ENCODE data around the gene GNA14.

GNA14 gene

DNA sequence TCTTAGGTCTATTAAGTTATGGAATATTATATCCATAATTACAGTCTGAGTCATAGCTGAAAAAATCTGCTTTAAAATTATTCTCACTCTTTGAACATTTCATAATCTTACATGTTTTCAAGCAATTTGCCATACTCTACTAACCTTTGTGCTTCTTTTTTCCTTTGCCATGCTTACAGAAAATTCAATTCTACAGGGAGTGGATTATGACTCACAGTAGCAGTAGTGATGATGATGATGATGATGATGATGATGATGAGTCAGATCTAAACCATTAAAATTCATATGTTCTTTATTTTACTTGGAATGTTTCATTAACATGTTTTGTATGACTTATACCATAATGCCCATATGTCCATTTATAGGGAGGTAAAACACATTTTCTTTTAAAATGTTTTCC, 263.7 kb downstream of the GNA14 start:
- H3K27me3 ChIP-seq (ENCODE audit: low read depth, low read length), result no peaks in the 10 kb centered on the region

GRCh38 chr9:77375956-77376532, 272.1 kb downstream of the GNA14 start:
- Histone ChIP-seq H3K4me3 (ENCODE audit: low read depth in 1 of 2, low read length in 2 of 2) (no peak overlapping the region), H3K4me1 (ENCODE audit: control insufficient read depth in 1 of 2, insufficient read depth in 2 of 2, low read length in 2 of 2) (no peaks in the 10 kb centered on the region), H3K27me3 (ENCODE audit: low read depth, low read length) (no peaks in the 10 kb centered on the region), H3K36me3 (ENCODE audit: control insufficient read depth in 1 of 2, insufficient read depth in 2 of 2, low read length in 2 of 2) (peaks cover 3 to 4% of the 10 kb centered on the region in 2 donors), H3K27ac (ENCODE audit: low read length) (no peak overlapping the region), H3K9me3 (ENCODE audit: control insufficient read depth in 1 of 2, low read length in 2 of 2) (no peaks in the 10 kb centered on the region)

More for the DNA sequence above, 263.7 kb downstream of the GNA14 start:
- Histone ChIP-seq H3K36me3 (ENCODE audit: control insufficient read depth in 1 of 2, insufficient read depth in 2 of 2, low read length in 2 of 2) (peaks cover 4 to 11% of the 10 kb centered on the region in 2 donors), H3K9me3 (ENCODE audit: control insufficient read depth in 1 of 2, low read length in 2 of 2) (no peaks in the 10 kb centered on the region), H3K4me1 (ENCODE audit: control insufficient read depth in 1 of 2, insufficient read depth in 2 of 2, low read length in 2 of 2) (no peaks in the 10 kb centered on the region), H3K27ac (ENCODE audit: low read length) (no peak overlapping the region), H3K4me3 (ENCODE audit: low read depth in 1 of 2, low read length in 2 of 2) (no peak overlapping the region)

DNA sequence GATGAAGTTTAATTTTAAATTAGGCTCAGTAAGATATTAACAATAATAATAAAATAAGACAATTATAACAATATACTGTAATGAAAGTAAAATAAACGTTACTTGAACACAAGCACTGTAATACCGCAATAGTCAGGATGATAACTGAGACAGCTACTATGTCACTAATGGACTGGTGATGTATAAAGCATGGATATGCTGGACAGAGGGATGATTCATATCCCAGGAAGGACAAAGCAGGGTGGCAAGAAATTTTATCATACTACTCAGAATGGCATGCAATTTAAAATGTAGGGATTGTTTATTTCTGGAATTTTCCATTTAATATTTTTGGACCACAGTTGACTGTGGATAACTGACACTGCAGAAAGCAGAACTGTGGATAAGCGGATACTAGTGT, 273.9 kb downstream of the GNA14 start:
- Histone ChIP-seq H3K9me3 (ENCODE audit: control insufficient read depth in 1 of 2, low read length in 2 of 2) (no peaks in the 10 kb centered on the region), H3K27me3 (ENCODE audit: low read depth, low read length) (no peaks in the 10 kb centered on the region), H3K27ac (ENCODE audit: low read length) (no peak overlapping the region), H3K4me1 (ENCODE audit: control insufficient read depth in 1 of 2, insufficient read depth in 2 of 2, low read length in 2 of 2) (no peaks in the 10 kb centered on the region), H3K4me3 (ENCODE audit: low read depth in 1 of 2, low read length in 2 of 2) (no peak overlapping the region), H3K36me3 (ENCODE audit: control insufficient read depth in 1 of 2, insufficient read depth in 2 of 2, low read length in 2 of 2) (peaks cover 7 to 19% of the 10 kb centered on the region in 2 donors)

Data from muscle layer of duodenum (tissue), 2 donors.